Activated T-cell treated with anti-CD3 and anti-CD28 coated beads, Interleukin-2, amount 50 U/mL, for 1 hour (primary cell): ENCODE data around the gene MYO16.

Source experiments
- DNase-seq: peaks from one replicate; pipeline ENCODE4 v3.0.0-alpha.2; 2020

MYO16 gene

GRCh38 chr13:108667205-108667604 lies 37.8 kb downstream of the MYO16 start:
- DNase-seq, result no peak

GRCh38 chr13:108669381-108669780 lies 40.0 kb downstream of the MYO16 start:
- no peak for DNase-seq

GRCh38 chr13:108674346-108674745 lies 44.9 kb downstream of the MYO16 start:
- DNase-seq, result no peak

- no peak for DNase-seq
Measured at GRCh38 chr13:108674771-108675170, 45.4 kb downstream of the MYO16 start.

GRCh38 chr13:108676620-108677019 lies 47.2 kb downstream of the MYO16 start:
- no peak for DNase-seq

- DNase-seq, result no peak
Measured at GRCh38 chr13:108677806-108678205, 48.4 kb downstream of the MYO16 start.

- no peak for DNase-seq
Measured at GRCh38 chr13:108680011-108680410, 50.6 kb downstream of the MYO16 start.

GRCh38 chr13:108681986-108682575 lies 52.7 kb downstream of the MYO16 start:
- no peak for DNase-seq

- no peak for DNase-seq
Measured at GRCh38 chr13:108682714-108683113, 53.3 kb downstream of the MYO16 start.

- no peak for DNase-seq
Measured at GRCh38 chr13:108686027-108686426, 56.6 kb downstream of the MYO16 start.

- DNase-seq, result no peak
Measured at GRCh38 chr13:108690726-108691125, 61.3 kb downstream of the MYO16 start.

- no peak for DNase-seq
Measured at GRCh38 chr13:108700422-108701170, 71.2 kb downstream of the MYO16 start.

- no peak for DNase-seq
Measured at GRCh38 chr13:108702171-108702570, 72.8 kb downstream of the MYO16 start.

GRCh38 chr13:108705031-108705430 lies 75.6 kb downstream of the MYO16 start:
- DNase-seq, result no peak

GRCh38 chr13:108707584-108707983 lies 78.2 kb downstream of the MYO16 start:
- no peak for DNase-seq

- no peak for DNase-seq
Measured at GRCh38 chr13:108708921-108709320, 79.5 kb downstream of the MYO16 start.

GRCh38 chr13:108711386-108711785 lies 82.0 kb downstream of the MYO16 start:
- no peak for DNase-seq

GRCh38 chr13:108725471-108725870 lies 96.1 kb downstream of the MYO16 start:
- DNase-seq, result no peak

GRCh38 chr13:108728370-108728769 lies 99.0 kb downstream of the MYO16 start:
- no peak for DNase-seq

- no peak for DNase-seq
Measured at GRCh38 chr13:108733022-108733560, 103.7 kb downstream of the MYO16 start.

- DNase-seq, result no peak
Measured at GRCh38 chr13:108734676-108735075, 105.3 kb downstream of the MYO16 start.

- DNase-seq, result no peak
Measured at GRCh38 chr13:108741930-108742329, 112.5 kb downstream of the MYO16 start.

GRCh38 chr13:108742701-108743451 lies 113.5 kb downstream of the MYO16 start:
- no peak for DNase-seq

GRCh38 chr13:108743522-108743921 lies 114.1 kb downstream of the MYO16 start:
- DNase-seq, result no peak
